ENCODE measurements around the gene STING1. TPM values are rescaled to one million over a fixed set of nuclear protein-coding genes. Genes with fewer than 3 reads are reported as not detected.

The STING1 gene
- 30.9 and 35.8 TPM in 2 replicates for total RNA-seq (2013; cell fraction: nucleolus; rRNA removed)
- total RNA-seq (2014; rRNA removed), result 43.8 and 48.5 TPM in 2 replicates
- 16.5 and 17.1 TPM in 2 replicates for total RNA-seq (2014; rRNA removed; fragmentation: Illumina TruSeq; extraction: Trizol)
- 49.6 and 53.3 TPM in 2 replicates for total RNA-seq (2021)
- 10.5 TPM for polyA plus RNA-seq (2011; ENCODE audit: low read depth)
- polyA plus RNA-seq (2011; rRNA removed), result 8.3 and 20.2 TPM in 2 replicates
- 22.6 and 29.8 TPM in 2 replicates for polyA plus RNA-seq (2011; cell fraction: cytosol; rRNA removed)
- 62.4 and 77.1 TPM in 2 replicates for polyA plus RNA-seq (2011; cell fraction: nucleus; rRNA removed)
- 14.5 and 19.3 TPM in 2 replicates for polyA plus RNA-seq (2012)
- 27.7 and 34.1 TPM in 2 replicates for polyA plus RNA-seq (2014; fragmentation: Illumina TruSeq; extraction: Trizol)
- 10 to 100 TPM; 10.1 to 12.1 TPM for polyA plus RNA-seq (2014; fragmentation: Nextera tagmentation; extraction: Ambion mirVana)
- polyA plus RNA-seq (2014; rRNA removed), result 47.9 and 59.8 TPM in 2 replicates
- polyA plus RNA-seq (2016; fragmentation: Nextera tagmentation; extraction: Ambion mirVana), result 10 to 100 TPM; 49.3 to 56.1 TPM
- 15.2 and 25.7 TPM in 2 replicates for polyA minus RNA-seq (2011; rRNA and poly(A)+ RNA removed)
- polyA minus RNA-seq (2011; cell fraction: cytosol; rRNA and poly(A)+ RNA removed), result 11.6 and 16.9 TPM in 2 replicates
- polyA minus RNA-seq (2011; cell fraction: nucleus; rRNA and poly(A)+ RNA removed), result 17.8 and 22.0 TPM in 2 replicates
- percentile 73 among the genes with signal in this experiment for Bru-seq, nascent RNA
- BruChase-seq, experiment 1, labeled RNA remaining after a 6-hour chase, result percentile 68 among the genes with signal in this experiment
- percentile 59 among the genes with signal in this experiment for BruChase-seq, experiment 2, labeled RNA remaining after a 2-hour chase
- long read RNA-seq, experiment 1, transcript TMEM173-201 (8 exons, 1,771 nt), result major isoform, 11 of 20 reads
- long read RNA-seq, experiment 1, partial matches to known transcripts, result 6 of 20 reads
- long read RNA-seq, experiment 1, other reads (novel, unspliced or antisense), result 3 of 20 reads
- long read RNA-seq, experiment 2, transcript TMEM173-201 (8 exons, 1,771 nt), result major isoform, 22 of 30 reads
- long read RNA-seq, experiment 2, partial matches to known transcripts, result 1 of 30 reads
- long read RNA-seq, experiment 2, other reads (novel, unspliced or antisense), result 6 of 30 reads

DNA sequence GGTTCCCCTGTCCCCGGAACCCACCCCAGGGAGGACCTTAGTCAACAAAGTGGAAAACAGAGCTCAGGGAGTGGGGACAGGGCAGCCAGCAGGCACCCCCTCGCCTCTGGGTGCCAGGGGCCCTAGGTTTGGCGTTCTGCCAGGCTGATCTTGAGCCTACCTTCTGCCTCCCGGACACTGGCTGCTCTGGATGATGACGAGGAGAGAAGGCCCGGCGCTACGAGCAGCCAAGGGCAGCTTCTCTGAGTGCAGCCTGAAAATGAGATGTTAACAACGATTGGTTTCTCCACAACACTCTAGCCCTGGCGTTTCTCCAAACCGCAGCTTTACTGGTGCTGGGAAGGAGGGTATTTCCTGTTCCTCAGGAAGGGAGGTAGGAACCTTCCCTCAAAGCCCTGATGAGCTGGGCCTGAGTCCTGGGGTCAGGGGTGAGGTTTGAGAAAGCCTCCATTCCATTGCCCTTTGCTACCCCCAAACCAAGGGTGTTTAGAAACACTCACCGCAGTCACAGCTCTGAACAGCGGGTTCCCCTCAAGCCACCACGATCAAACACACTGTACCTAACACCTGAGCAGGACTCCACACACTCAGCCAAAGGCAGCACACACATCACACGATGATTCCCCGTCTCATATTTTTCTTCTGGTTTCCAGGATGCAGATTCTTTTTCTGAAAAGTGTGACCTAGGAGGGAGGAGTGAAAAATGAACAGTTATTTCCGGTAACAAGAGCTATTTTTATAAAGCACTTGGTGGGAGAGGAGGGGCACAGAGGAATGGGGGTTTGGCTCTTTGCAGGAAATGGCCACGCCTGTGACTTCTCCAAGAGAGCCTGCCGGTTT is at the start of gene STING1:
TSS of gene STING1 (minus strand) at position 709 of the 840 bp plus-strand sequence. CDS start 1,054 bp downstream, outside the sequence.
- H3K79me2 ChIP-seq (ENCODE audit: control insufficient read depth, insufficient read depth, low read length), result peaks cover 7% of the 10 kb centered on the region
- DNase-seq (ENCODE audit: low read depth, low spot score) (peak; percentile 41), FAIRE-seq (peak; percentile 66), ATAC-seq (peak; percentile 75)
- H3K4me3 ChIP-seq, result peak within 1 kb of the TSS; percentile 59
- POLR2A ChIA-PET, result interaction anchor here (0.6 to 2.0 kb wide), 12 partner anchors 12 to 217 kb away, joined by 3 to 10 read pairs (median 4); partner anchors contain the start of genes DNAJC18 and ECSCR
- intact Hi-C loops (cut with micrococcal nuclease; ENCODE audit: unreplicated experiment) (loop anchor here (1.0 kb wide), 1 partner anchor 24 kb away; no protein-coding TSS in a partner anchor), in situ Hi-C loops (cut with MboI) (no loop called here)
- peak within 1 kb of the TSS; percentile 94 for H3K4me2 ChIP-seq (ENCODE audit: control insufficient read depth, insufficient read depth)
- H3K9me3 ChIP-seq (replicated peaks; ENCODE audit: control insufficient read depth, insufficient read depth, low read length), result no peaks in the 10 kb centered on the region
- CTCF ChIA-PET, result interaction anchor here (0.6 to 4.5 kb wide), 15 partner anchors 9 to 756 kb away, joined by 3 to 32 read pairs (median 5); partner anchors contain the start of gene DNAJC18
- BruUV-seq (replicated peaks), result TSS peak; percentile 82
- H2AFZ ChIP-seq (ENCODE audit: control insufficient read depth, low read depth, low read length), result peak within 1 kb of the TSS; percentile 83
- H3K27me3 ChIP-seq (replicated peaks in 1 of 2; ENCODE audit: control insufficient read depth in 2 of 2, insufficient read depth in 2 of 2, low read length in 1 of 2), result no peaks in the 10 kb centered on the region
- RAD21 ChIA-PET (ENCODE audit: unreplicated experiment), result interaction anchor here (0.6 to 3.0 kb wide), 17 partner anchors 11 to 305 kb away, joined by 3 to 32 read pairs (median 5); partner anchors contain the start of gene DNAJC18
- SMC1A ChIA-PET (ENCODE audit: uncharacterized antibody, unreplicated experiment), result interaction anchor here (0.7 to 3.1 kb wide), 23 partner anchors 8 to 214 kb away, joined by 3 to 25 read pairs (median 4); partner anchors contain the start of genes DNAJC18 and SMIM33
- 70% methylated on average over 19 of the region's 19 CpGs for WGBS (ENCODE audit: insufficient coverage, insufficient replicate concordance, low lambda C conversion rate, missing lambda C conversion rate)
- peak within 1 kb of the TSS; percentile 81 for H3K9ac ChIP-seq (ENCODE audit: control insufficient read depth, insufficient read depth, low read length)
- peaks cover 27% of the 10 kb centered on the region for H3K4me1 ChIP-seq (ENCODE audit: control insufficient read depth, insufficient read depth, low read length)
- H3K36me3 ChIP-seq (ENCODE audit: control insufficient read depth in 2 of 2, insufficient read depth in 2 of 2, low read length in 1 of 2), result peaks cover 0 to 4% of the 10 kb centered on the region in 2 experiments; a peak in 1 of 4 replicates
- H4K20me1 ChIP-seq (ENCODE audit: control insufficient read depth, insufficient read depth), result no peaks in the 10 kb centered on the region
- H3K27ac ChIP-seq (ENCODE audit: control insufficient read depth, insufficient read depth), result peak within 1 kb of the TSS; percentile 91
- TF ChIP-seq ESRRA (IDR thresholded peaks at IDR 0.05; ENCODE audit: low read length) (no peak), RFX5 (IDR thresholded peaks at IDR 0.05; ENCODE audit: low read depth, low read length) (no peak), FOXM1 (IDR thresholded peaks at IDR 0.05; ENCODE audit: low read depth, low read length) (no peak), NR2F1 (conservative IDR thresholded peaks at IDR 0.05) (peak; percentile 88), ZZZ3 (IDR thresholded peaks at IDR 0.05; ENCODE audit: control insufficient read depth, insufficient read length, low read depth) (no peak), HDGF (IDR thresholded peaks at IDR 0.05) (no peak), SREBF1 (IDR thresholded peaks at IDR 0.05; ENCODE audit: low read length) (no peak), FOXK2 (IDR thresholded peaks at IDR 0.05) (no peak), PAX8 (IDR thresholded peaks at IDR 0.05) (no peak), EED (IDR thresholded peaks at IDR 0.05; ENCODE audit: low read depth) (peak; percentile 80), POU2F2 (IDR thresholded peaks at IDR 0.05; ENCODE audit: borderline replicate concordance, low read depth, low read length) (no peak), HDAC2 (IDR thresholded peaks at IDR 0.05) (no peak), NFYB (IDR thresholded peaks at IDR 0.05; ENCODE audit: insufficient read depth, low read depth, low read length) (0 out of 2 replicates have a peak, but pooled peaks have one; percentile 12), RB1 (IDR thresholded peaks at IDR 0.05; ENCODE audit: borderline replicate concordance) (no peak)
- TF ChIP-seq, protein P1, sequence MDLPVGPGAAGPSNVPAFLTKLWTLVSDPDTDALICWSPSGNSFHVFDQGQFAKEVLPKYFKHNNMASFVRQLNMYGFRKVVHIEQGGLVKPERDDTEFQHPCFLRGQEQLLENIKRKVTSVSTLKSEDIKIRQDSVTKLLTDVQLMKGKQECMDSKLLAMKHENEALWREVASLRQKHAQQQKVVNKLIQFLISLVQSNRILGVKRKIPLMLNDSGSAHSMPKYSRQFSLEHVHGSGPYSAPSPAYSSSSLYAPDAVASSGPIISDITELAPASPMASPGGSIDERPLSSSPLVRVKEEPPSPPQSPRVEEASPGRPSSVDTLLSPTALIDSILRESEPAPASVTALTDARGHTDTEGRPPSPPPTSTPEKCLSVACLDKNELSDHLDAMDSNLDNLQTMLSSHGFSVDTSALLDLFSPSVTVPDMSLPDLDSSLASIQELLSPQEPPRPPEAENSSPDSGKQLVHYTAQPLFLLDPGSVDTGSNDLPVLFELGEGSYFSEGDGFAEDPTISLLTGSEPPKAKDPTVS (IDR thresholded peaks at IDR 0.05; ENCODE audit: low read depth, low read length), result no peak
- TF ChIP-seq, protein P2, sequence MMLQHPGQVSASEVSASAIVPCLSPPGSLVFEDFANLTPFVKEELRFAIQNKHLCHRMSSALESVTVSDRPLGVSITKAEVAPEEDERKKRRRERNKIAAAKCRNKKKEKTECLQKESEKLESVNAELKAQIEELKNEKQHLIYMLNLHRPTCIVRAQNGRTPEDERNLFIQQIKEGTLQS (IDR thresholded peaks at IDR 0.05; ENCODE audit: borderline replicate concordance, extremely low read depth, low read depth, low read length), result no peak
- TF ChIP-seq, protein P3, sequence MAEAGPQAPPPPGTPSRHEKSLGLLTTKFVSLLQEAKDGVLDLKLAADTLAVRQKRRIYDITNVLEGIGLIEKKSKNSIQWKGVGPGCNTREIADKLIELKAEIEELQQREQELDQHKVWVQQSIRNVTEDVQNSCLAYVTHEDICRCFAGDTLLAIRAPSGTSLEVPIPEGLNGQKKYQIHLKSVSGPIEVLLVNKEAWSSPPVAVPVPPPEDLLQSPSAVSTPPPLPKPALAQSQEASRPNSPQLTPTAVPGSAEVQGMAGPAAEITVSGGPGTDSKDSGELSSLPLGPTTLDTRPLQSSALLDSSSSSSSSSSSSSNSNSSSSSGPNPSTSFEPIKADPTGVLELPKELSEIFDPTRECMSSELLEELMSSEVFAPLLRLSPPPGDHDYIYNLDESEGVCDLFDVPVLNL (IDR thresholded peaks at IDR 0.05; ENCODE audit: low read depth, low read length), result no peak

Data from GM12878 (cell line).